Measurements from ENCODE around the gene DICER1. TPM values are rescaled to one million over a fixed set of nuclear protein-coding genes. Genes with fewer than 3 reads are reported as not detected.

The DICER1 gene
- total RNA-seq, 1 donor from 2014 or later, result 104 TPM

GRCh38 chr14:95085321-95085720, 72.0 kb downstream of the DICER1 start:
- DNase-seq (ENCODE audit: low read depth, low spot score), result no peak
- Mint-ChIP-seq H3K27me3 (ENCODE audit: low read depth) (no peaks in the 10 kb centered on the region), H3K36me3 (ENCODE audit: low read depth) (peaks cover 25% of the 10 kb centered on the region), H3K9me3 (no peaks in the 10 kb centered on the region), H3K27ac (ENCODE audit: unreplicated experiment) (no peak overlapping the region), H3K4me1 (no peaks in the 10 kb centered on the region), H3K4me3 (no peak overlapping the region)
- no peak for TF ChIP-seq CTCF (conservative IDR thresholded peaks at IDR 0.05)

- Mint-ChIP-seq H3K4me1 (no peaks in the 10 kb centered on the region), H3K27me3 (ENCODE audit: low read depth) (no peaks in the 10 kb centered on the region), H3K36me3 (ENCODE audit: low read depth) (peaks cover 8% of the 10 kb centered on the region), H3K4me3 (no peak overlapping the region), H3K27ac (ENCODE audit: unreplicated experiment) (no peak overlapping the region), H3K9me3 (no peaks in the 10 kb centered on the region)
- TF ChIP-seq CTCF (conservative IDR thresholded peaks at IDR 0.05), result no peak
- DNase-seq (ENCODE audit: low read depth, low spot score), result no peak
These were observed 78.5 kb downstream of the DICER1 start for GRCh38 chr14:95078867-95079266.

- Mint-ChIP-seq H3K9me3 (no peaks in the 10 kb centered on the region), H3K36me3 (ENCODE audit: low read depth) (peaks cover 4% of the 10 kb centered on the region), H3K4me1 (no peaks in the 10 kb centered on the region), H3K4me3 (no peak overlapping the region), H3K27me3 (ENCODE audit: low read depth) (no peaks in the 10 kb centered on the region), H3K27ac (ENCODE audit: unreplicated experiment) (no peak overlapping the region)
- DNase-seq (ENCODE audit: low read depth, low spot score), result no peak
- no peak for TF ChIP-seq CTCF (conservative IDR thresholded peaks at IDR 0.05)
These were observed 80.0 kb downstream of the DICER1 start for GRCh38 chr14:95077345-95077744.

- H3K4me3 Mint-ChIP-seq, result no peak overlapping the region
- H3K9me3 Mint-ChIP-seq, result no peaks in the 10 kb centered on the region
- DNase-seq (ENCODE audit: low read depth, low spot score), result no peak
- H3K27me3 Mint-ChIP-seq (ENCODE audit: low read depth), result no peaks in the 10 kb centered on the region
- no peaks in the 10 kb centered on the region for H3K4me1 Mint-ChIP-seq
- no peak overlapping the region for H3K27ac Mint-ChIP-seq (ENCODE audit: unreplicated experiment)
- H3K36me3 Mint-ChIP-seq (ENCODE audit: low read depth), result no peaks in the 10 kb centered on the region
- no peak for TF ChIP-seq CTCF (conservative IDR thresholded peaks at IDR 0.05)
These were observed 81.5 kb downstream of the DICER1 start for GRCh38 chr14:95075789-95076188.

GRCh38 chr14:95073947-95074346, 83.4 kb downstream of the DICER1 start:
- H3K9me3 Mint-ChIP-seq, result no peaks in the 10 kb centered on the region
- H3K4me1 Mint-ChIP-seq, result no peaks in the 10 kb centered on the region
- no peaks in the 10 kb centered on the region for H3K36me3 Mint-ChIP-seq (ENCODE audit: low read depth)
- no peak for TF ChIP-seq CTCF (conservative IDR thresholded peaks at IDR 0.05)
- no peak for DNase-seq (ENCODE audit: low read depth, low spot score)
- no peak overlapping the region for H3K27ac Mint-ChIP-seq (ENCODE audit: unreplicated experiment)
- no peaks in the 10 kb centered on the region for H3K27me3 Mint-ChIP-seq (ENCODE audit: low read depth)
- no peak overlapping the region for H3K4me3 Mint-ChIP-seq

Measured in neural crest cell (in vitro differentiated cells).